IMR-90 (cell line): ENCODE data around the gene ANKRD2.

Experiments used
- BHLHE40 ChIP-seq: fragments of 150-350 bp; IDR thresholded peaks from 2 replicates; pipeline ENCODE4 v1.6.1; 2016; ENCODE audit warnings: mild to moderate bottlenecking, low read depth, low read length
- CEBPB ChIP-seq: IDR thresholded peaks from 2 replicates; pipeline ENCODE4 v1.6.1; 2012; ENCODE audit warnings: low read depth, low read length, improper control_type of control experiment
- CHD1 ChIP-seq: IDR thresholded peaks from 2 replicates; pipeline ENCODE4 v1.6.1; 2012; ENCODE audit warnings: low read depth, low read length, improper control_type of control experiment
- MAFK ChIP-seq: IDR thresholded peaks from 2 replicates; pipeline ENCODE4 v1.6.1; 2012; ENCODE audit warnings: low read depth, low read length, improper control_type of control experiment
- MXI1 ChIP-seq: IDR thresholded peaks from 2 replicates; pipeline ENCODE4 v1.6.1; 2012; ENCODE audit warnings: low read depth, mild to moderate bottlenecking, low read length, moderate library complexity, borderline replicate concordance
- NFE2L2 ChIP-seq: fragments of 150-350 bp; IDR thresholded peaks from 2 replicates; pipeline ENCODE4 v1.6.1; 2016; ENCODE audit warnings: low read depth, mild to moderate bottlenecking, low read length
- POLR2A ChIP-seq: IDR thresholded peaks from 2 replicates; pipeline ENCODE4 v1.6.1; 2012; ENCODE audit warnings: mild to moderate bottlenecking, low read depth, low read length
- RAD21 ChIP-seq: IDR thresholded peaks from 2 replicates; pipeline ENCODE4 v1.6.1; 2012; ENCODE audit warnings: low read length, improper control_type of control experiment
- RFX5 ChIP-seq: IDR thresholded peaks from 2 replicates; pipeline ENCODE4 v1.8.0; 2012; ENCODE audit warnings: low read depth, mild to moderate bottlenecking, low read length, moderate library complexity
- SMC3 ChIP-seq: fragments of 150-350 bp; IDR thresholded peaks from 2 replicates; pipeline ENCODE4 v1.6.1; 2016; ENCODE audit warnings: low read depth, mild to moderate bottlenecking, antibody characterized with exemption, low read length, moderate library complexity
- TF ChIP-seq, protein P1 (sequence below): fragments of 150-350 bp; IDR thresholded peaks from 2 replicates; pipeline ENCODE4 v1.6.1; 2017; ENCODE audit warnings: mild to moderate bottlenecking, antibody characterized with exemption, low read length, low read depth
- TF ChIP-seq, protein P2 (sequence below): conservative IDR thresholded peaks from 2 replicates; pipeline ENCODE4 v1.5.1; 2012; ENCODE audit warnings: mild to moderate bottlenecking, low read depth, low read length, improper control_type of control experiment

DNA sequence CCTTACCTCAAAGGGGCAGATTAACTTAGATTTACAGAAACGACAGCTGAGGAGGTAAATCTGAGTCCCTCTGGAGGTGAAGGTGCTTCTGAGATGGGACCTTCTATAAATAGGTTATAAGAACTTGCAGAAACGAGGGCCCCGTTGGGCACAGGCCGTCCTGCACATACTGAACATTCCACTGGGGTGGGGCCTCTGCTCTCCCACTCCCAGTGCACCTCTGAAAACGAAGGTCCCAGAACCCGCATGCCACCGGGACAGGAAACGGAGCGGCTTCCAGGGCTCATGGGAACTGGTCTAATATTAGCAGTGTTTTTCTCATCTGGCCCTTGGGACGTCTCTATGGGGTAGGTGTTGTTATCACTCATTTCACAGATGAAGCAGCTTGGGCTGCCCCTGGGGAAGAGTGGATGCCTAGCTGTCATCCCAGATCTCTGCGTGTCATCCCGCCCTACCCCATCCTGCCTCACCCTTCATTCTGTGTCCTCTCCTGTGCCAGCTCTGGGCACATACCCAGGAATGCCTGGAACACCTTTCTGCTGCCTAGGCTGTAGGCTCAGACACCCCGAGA lies 36.5 kb downstream of the ANKRD2 start:
- TF ChIP-seq RAD21 (no peak), RFX5 (no peak), SMC3 (no peak), NFE2L2 (no peak), POLR2A (no peak), CEBPB (no peak), BHLHE40 (no peak), MAFK (no peak), MXI1 (no peak), CHD1 (no peak)
- TF ChIP-seq, protein P1, sequence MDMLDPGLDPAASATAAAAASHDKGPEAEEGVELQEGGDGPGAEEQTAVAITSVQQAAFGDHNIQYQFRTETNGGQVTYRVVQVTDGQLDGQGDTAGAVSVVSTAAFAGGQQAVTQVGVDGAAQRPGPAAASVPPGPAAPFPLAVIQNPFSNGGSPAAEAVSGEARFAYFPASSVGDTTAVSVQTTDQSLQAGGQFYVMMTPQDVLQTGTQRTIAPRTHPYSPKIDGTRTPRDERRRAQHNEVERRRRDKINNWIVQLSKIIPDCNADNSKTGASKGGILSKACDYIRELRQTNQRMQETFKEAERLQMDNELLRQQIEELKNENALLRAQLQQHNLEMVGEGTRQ: no peak
- TF ChIP-seq, protein P2, sequence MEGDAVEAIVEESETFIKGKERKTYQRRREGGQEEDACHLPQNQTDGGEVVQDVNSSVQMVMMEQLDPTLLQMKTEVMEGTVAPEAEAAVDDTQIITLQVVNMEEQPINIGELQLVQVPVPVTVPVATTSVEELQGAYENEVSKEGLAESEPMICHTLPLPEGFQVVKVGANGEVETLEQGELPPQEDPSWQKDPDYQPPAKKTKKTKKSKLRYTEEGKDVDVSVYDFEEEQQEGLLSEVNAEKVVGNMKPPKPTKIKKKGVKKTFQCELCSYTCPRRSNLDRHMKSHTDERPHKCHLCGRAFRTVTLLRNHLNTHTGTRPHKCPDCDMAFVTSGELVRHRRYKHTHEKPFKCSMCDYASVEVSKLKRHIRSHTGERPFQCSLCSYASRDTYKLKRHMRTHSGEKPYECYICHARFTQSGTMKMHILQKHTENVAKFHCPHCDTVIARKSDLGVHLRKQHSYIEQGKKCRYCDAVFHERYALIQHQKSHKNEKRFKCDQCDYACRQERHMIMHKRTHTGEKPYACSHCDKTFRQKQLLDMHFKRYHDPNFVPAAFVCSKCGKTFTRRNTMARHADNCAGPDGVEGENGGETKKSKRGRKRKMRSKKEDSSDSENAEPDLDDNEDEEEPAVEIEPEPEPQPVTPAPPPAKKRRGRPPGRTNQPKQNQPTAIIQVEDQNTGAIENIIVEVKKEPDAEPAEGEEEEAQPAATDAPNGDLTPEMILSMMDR: no peak
